Astrocyte (in vitro differentiated cells and primary cell): Measurements from ENCODE around the gene ZNF467. TPM values are rescaled to one million over a fixed set of nuclear protein-coding genes. Genes with fewer than 3 reads are reported as not detected.

Source experiments
- DNase-seq: peaks from one replicate; pipeline ENCODE4 v3.0.0-alpha.2; 2010; ENCODE audit warnings: low read depth
- FAIRE-seq: peaks from 2 replicates; lab custom pipeline; 2011; peaks lifted over from hg19 to GRCh38; lab: Jason Lieb, UNC
- H2AFZ ChIP-seq: 2 replicates; pipeline ENCODE4 v1.6.0; 2012; ENCODE audit warnings: low read depth, low read length, inconsistent platforms
- H3K27ac ChIP-seq: 2 replicates; pipeline ENCODE4 v1.5.1; 2011; ENCODE audit warnings: low read depth, low read length, inconsistent platforms
- H3K27me3 ChIP-seq: 2 replicates; pipeline ENCODE4 v1.6.0; 2011; ENCODE audit warnings: low read length, inconsistent platforms; ENCODE audit not compliant: insufficient read depth
- H3K36me3 ChIP-seq: 2 replicates; pipeline ENCODE4 v1.5.1; 2011; ENCODE audit warnings: low read length, inconsistent platforms; ENCODE audit not compliant: insufficient read depth
- H3K4me1 ChIP-seq: 2 replicates; pipeline ENCODE4 v1.5.1; 2011; ENCODE audit warnings: low read length, inconsistent platforms; ENCODE audit not compliant: insufficient read depth
- H3K4me2 ChIP-seq: 2 replicates; pipeline ENCODE4 v1.6.0; 2012; ENCODE audit warnings: low read length, inconsistent platforms
- H3K4me3 ChIP-seq: 2 replicates; pipeline ENCODE4 v1.5.1; 2011; ENCODE audit warnings: low read depth, mild to moderate bottlenecking, low read length, inconsistent platforms; ENCODE audit not compliant: insufficient read depth
- H3K79me2 ChIP-seq: 2 replicates; pipeline ENCODE4 v1.6.0; 2012; ENCODE audit warnings: mild to moderate bottlenecking, low read length, inconsistent platforms; ENCODE audit not compliant: insufficient read depth
- H3K9ac ChIP-seq: 2 replicates; pipeline ENCODE4 v1.6.0; 2012; ENCODE audit warnings: mild to moderate bottlenecking, low read length, inconsistent platforms
- H3K9me3 ChIP-seq: 2 replicates; pipeline ENCODE4 v1.5.1; 2012; ENCODE audit warnings: low read depth, mild to moderate bottlenecking, low read length, inconsistent platforms; ENCODE audit not compliant: insufficient read depth
- H4K20me1 ChIP-seq: 2 replicates; pipeline ENCODE4 v1.6.0; 2012; ENCODE audit warnings: low read length, inconsistent platforms; ENCODE audit not compliant: insufficient read depth
- H3K27ac Mint-ChIP-seq: one replicate; pipeline ENCODE4 v1.8.0; 2021; ENCODE audit warnings: mild to moderate bottlenecking, mixed read lengths; ENCODE audit not compliant: unreplicated experiment
- H3K27me3 Mint-ChIP-seq: one replicate; pipeline ENCODE4 v1.8.0; 2021; ENCODE audit warnings: low read depth, mixed read lengths; ENCODE audit not compliant: unreplicated experiment
- H3K36me3 Mint-ChIP-seq: one replicate; pipeline ENCODE4 v1.8.0; 2021; ENCODE audit warnings: low read depth, mixed read lengths; ENCODE audit not compliant: unreplicated experiment
- H3K4me1 Mint-ChIP-seq: one replicate; pipeline ENCODE4 v1.8.0; 2021; ENCODE audit warnings: low read depth, mixed read lengths; ENCODE audit not compliant: unreplicated experiment
- H3K4me3 Mint-ChIP-seq: one replicate; pipeline ENCODE4 v1.8.0; 2021; ENCODE audit warnings: mild to moderate bottlenecking, moderate library complexity, mixed read lengths; ENCODE audit not compliant: unreplicated experiment
- H3K9me3 Mint-ChIP-seq: one replicate; pipeline ENCODE4 v1.8.0; 2021; ENCODE audit warnings: mild to moderate bottlenecking, mixed read lengths; ENCODE audit not compliant: unreplicated experiment
- CTCF ChIP-seq: IDR thresholded peaks from 2 replicates; pipeline ENCODE4 v1.5.1; 2011; ENCODE audit warnings: low read depth, mild to moderate bottlenecking, inconsistent platforms, low read length, moderate library complexity; ENCODE audit not compliant: insufficient read depth
- EZH2 ChIP-seq: IDR thresholded peaks from 2 replicates; pipeline ENCODE4 v1.6.1; 2012; ENCODE audit warnings: mild to moderate bottlenecking, low read length, inconsistent platforms; ENCODE audit not compliant: insufficient read depth
- total RNA-seq: library from RNA; stranded (reverse); gene quantifications from 2 replicates; pipeline ENCODE4 v1.2.1, GENCODE V29; 2021

The ZNF467 gene
- total RNA-seq, 1 donor from 2014 or later, result 16.6 TPM

- Histone ChIP-seq H3K4me1 (no peaks in the 10 kb centered on the region), H3K4me3 (no peak overlapping the region), H4K20me1 (peaks cover 7% of the 10 kb centered on the region), H3K4me2 (no peak overlapping the region), H3K36me3 (no peaks in the 10 kb centered on the region), H3K9me3 (no peaks in the 10 kb centered on the region), H3K27me3 (peaks cover 3% of the 10 kb centered on the region), H3K79me2 (no peaks in the 10 kb centered on the region), H2AFZ (no peak overlapping the region), H3K27ac (no peak overlapping the region), H3K9ac (no peak overlapping the region)
- Mint-ChIP-seq H3K4me3 (no peak overlapping the region), H3K36me3 (no peaks in the 10 kb centered on the region), H3K27me3 (peaks cover 29% of the 10 kb centered on the region), H3K27ac (no peak overlapping the region), H3K4me1 (no peaks in the 10 kb centered on the region), H3K9me3 (no peaks in the 10 kb centered on the region)
- no peak for DNase-seq
- TF ChIP-seq EZH2 (no peak), CTCF (no peak)
- FAIRE-seq, result no peak
Observed at GRCh38 chr7:149776289-149776688, 2.9 kb upstream of the ZNF467 start.

- no peak overlapping the region for H3K27ac ChIP-seq
- FAIRE-seq (no peak), DNase-seq (no peak)
- Mint-ChIP-seq H3K4me1 (no peaks in the 10 kb centered on the region), H3K36me3 (peaks cover 1% of the 10 kb centered on the region), H3K4me3 (no peak overlapping the region), H3K9me3 (no peaks in the 10 kb centered on the region), H3K27ac (no peak overlapping the region), H3K27me3 (peaks cover 26% of the 10 kb centered on the region)
- peaks cover 8% of the 10 kb centered on the region for H3K27me3 ChIP-seq
- no peaks in the 10 kb centered on the region for H3K79me2 ChIP-seq
- H3K36me3 ChIP-seq, result no peaks in the 10 kb centered on the region
- H3K4me3 ChIP-seq, result no peak overlapping the region
- H2AFZ ChIP-seq, result no peak overlapping the region
- H3K4me2 ChIP-seq, result no peak overlapping the region
- no peak overlapping the region for H3K9ac ChIP-seq
- no peaks in the 10 kb centered on the region for H3K9me3 ChIP-seq
- H3K4me1 ChIP-seq, result no peaks in the 10 kb centered on the region
- no peak for TF ChIP-seq CTCF
- TF ChIP-seq EZH2, result no peak
- peaks cover 7% of the 10 kb centered on the region for H4K20me1 ChIP-seq
Observed at GRCh38 chr7:149775176-149775556, 1.8 kb upstream of the ZNF467 start.

GRCh38 chr7:149774237-149775175 lies 1.1 kb upstream of the ZNF467 start:
- Histone ChIP-seq H3K9ac (no peak overlapping the region), H3K36me3 (no peaks in the 10 kb centered on the region)
- no peak overlapping the region for H3K27ac Mint-ChIP-seq

More at GRCh38 chr7:149774237-149775175, 1.1 kb upstream of the ZNF467 start:
- TF ChIP-seq EZH2 (no peak), CTCF (no peak)
- Histone ChIP-seq H3K4me1 (no peaks in the 10 kb centered on the region), H3K27ac (no peak overlapping the region), H3K4me2 (no peak overlapping the region), H3K79me2 (no peaks in the 10 kb centered on the region), H3K9me3 (no peaks in the 10 kb centered on the region), H2AFZ (no peak overlapping the region), H3K4me3 (no peak overlapping the region), H4K20me1 (peaks cover 7% of the 10 kb centered on the region), H3K27me3 (peaks cover 8% of the 10 kb centered on the region)
- Mint-ChIP-seq H3K4me3 (peak overlapping the region; percentile 79), H3K4me1 (no peaks in the 10 kb centered on the region), H3K36me3 (peaks cover 2% of the 10 kb centered on the region), H3K27me3 (peaks cover 27% of the 10 kb centered on the region), H3K9me3 (no peaks in the 10 kb centered on the region)
- FAIRE-seq, result no peak
- no peak for DNase-seq
